Transverse colon (tissue), 4 donors: Measurements from ENCODE around the gene MRPL23. TPM values are rescaled to one million over a fixed set of nuclear protein-coding genes. Genes with fewer than 3 reads are reported as not detected.

ENCODE experiments used
- DNase-seq: peaks from one replicate; pipeline ENCODE4 v3.0.0-alpha.2; 2019
- H3K27ac ChIP-seq, 4 donors: fragments of 200-600 bp; sonication (generic); 2 replicates each; pipeline ENCODE4 v1.5.1; 2016 to 2018; ENCODE audit warnings: inconsistent platforms in 4 of 4
- H3K27me3 ChIP-seq: fragments of 200-600 bp; sonication (generic); 2 replicates; pipeline ENCODE4 v1.5.1; 2017; ENCODE audit warnings: inconsistent platforms
- H3K36me3 ChIP-seq, 4 donors: fragments of 200-600 bp; sonication (generic); 2 replicates each; pipeline ENCODE4 v1.5.1; 2017 to 2019; ENCODE audit warnings: inconsistent platforms in 4 of 4
- H3K4me1 ChIP-seq, 4 donors: fragments of 200-600 bp; sonication (generic); 2 replicates each; pipeline ENCODE4 v1.5.1; 2017 to 2020; ENCODE audit warnings: inconsistent platforms in 4 of 4
- H3K4me3 ChIP-seq, 4 donors: fragments of 200-600 bp; sonication (generic); 1 replicate in 1 of 4; 2 replicates in 3 of 4; pipeline versions ENCODE4 v1.5.1 to v1.6.1; 2017 to 2019; ENCODE audit warnings: inconsistent platforms in 4 of 4
- H3K9me3 ChIP-seq, 2 donors: fragments of 200-600 bp; sonication (generic); 2 replicates each; pipeline ENCODE4 v1.5.1; 2017 to 2019; ENCODE audit warnings: inconsistent platforms in 2 of 2
- EP300 ChIP-seq: sonication (generic); formaldehyde crosslinking; IDR thresholded peaks from one replicate; pipeline ENCODE4 v1.6.1; 2017; ENCODE audit warnings: antibody characterized with exemption, low read depth
- POLR2A ChIP-seq: fragments of 450-650 bp; IDR thresholded peaks from one replicate; pipeline ENCODE4 v1.6.1; 2016; ENCODE audit warnings: antibody characterized with exemption, mild to moderate bottlenecking, moderate library complexity
- POLR2AphosphoS5 ChIP-seq, 3 donors: sonication (generic); formaldehyde crosslinking; IDR thresholded peaks; one replicate each; pipeline ENCODE4 v1.6.1; 2016; ENCODE audit warnings: antibody characterized with exemption in 3 of 3
- WGBS, 2 donors: methylation state at CpG; one replicate each; pipeline ENCODE4 v1.1.5; 2018; ENCODE audit warnings: low coverage in 1 of 2; 5-methylcytosine and 5-hydroxymethylcytosine counted together
- in situ Hi-C, 4 donors: fragments of 200-750 bp; cut with MboI; loops; one replicate each; pipeline versions ENCODE4 v1.15.0 to v1.15.1; 2017; ENCODE audit warnings: low sequenced_read_pairs in 3 of 4, low pct_ligation_motif_present in 1 of 4, low pct_unique_long_range_greater_than_20kb in 1 of 4
- intact Hi-C: fragments of 100-400 bp; cut with DNase I; formaldehyde crosslinking; loops from one replicate; pipeline ENCODE4 v1.15.1; 2023; ENCODE audit warnings: low total_unique reads
- total RNA-seq, 4 donors: library from RNA; depleted of rRNA; stranded (reverse); fragments of >200 nt; gene quantifications; one replicate each; pipeline ENCODE4 v1.1.0, GENCODE V29; 2016
- TF ChIP-seq, protein P1 (sequence below), 5 experiments: fragments of 200-600 bp in 3 of 5; fragments of 450-650 bp in 2 of 5; sonication (generic) in 3 of 5; IDR thresholded peaks; 1 replicate in 2 of 5; 2 replicates in 3 of 5; pipeline ENCODE4 v1.5.1; 2016 to 2017; ENCODE audit warnings: antibody characterized with exemption in 5 of 5, inconsistent platforms in 3 of 5, mild to moderate bottlenecking in 2 of 5, moderate library complexity in 1 of 5

The MRPL23 gene
- total RNA-seq, 4 donors from 2014 or later: 91.7 to 187 (median 127) TPM

GRCh38 chr11:1928891-1929541 lies 18.1 kb upstream of the MRPL23 start:
- Histone ChIP-seq H3K27ac (no peak overlapping the region), H3K9me3 (no peaks in the 10 kb centered on the region), H3K36me3 (no peaks in the 10 kb centered on the region), H3K27me3 (no peaks in the 10 kb centered on the region), H3K4me3 (no peak overlapping the region), H3K4me1 (no peaks in the 10 kb centered on the region)
- WGBS, 2 donors: 73 to 92% methylated on average over 2 to 32 of the region's 35 CpGs
- TF ChIP-seq POLR2AphosphoS5 (IDR thresholded peaks at IDR 0.05) (no peak), EP300 (no peak), POLR2A (no peak)
- TF ChIP-seq, protein P1, sequence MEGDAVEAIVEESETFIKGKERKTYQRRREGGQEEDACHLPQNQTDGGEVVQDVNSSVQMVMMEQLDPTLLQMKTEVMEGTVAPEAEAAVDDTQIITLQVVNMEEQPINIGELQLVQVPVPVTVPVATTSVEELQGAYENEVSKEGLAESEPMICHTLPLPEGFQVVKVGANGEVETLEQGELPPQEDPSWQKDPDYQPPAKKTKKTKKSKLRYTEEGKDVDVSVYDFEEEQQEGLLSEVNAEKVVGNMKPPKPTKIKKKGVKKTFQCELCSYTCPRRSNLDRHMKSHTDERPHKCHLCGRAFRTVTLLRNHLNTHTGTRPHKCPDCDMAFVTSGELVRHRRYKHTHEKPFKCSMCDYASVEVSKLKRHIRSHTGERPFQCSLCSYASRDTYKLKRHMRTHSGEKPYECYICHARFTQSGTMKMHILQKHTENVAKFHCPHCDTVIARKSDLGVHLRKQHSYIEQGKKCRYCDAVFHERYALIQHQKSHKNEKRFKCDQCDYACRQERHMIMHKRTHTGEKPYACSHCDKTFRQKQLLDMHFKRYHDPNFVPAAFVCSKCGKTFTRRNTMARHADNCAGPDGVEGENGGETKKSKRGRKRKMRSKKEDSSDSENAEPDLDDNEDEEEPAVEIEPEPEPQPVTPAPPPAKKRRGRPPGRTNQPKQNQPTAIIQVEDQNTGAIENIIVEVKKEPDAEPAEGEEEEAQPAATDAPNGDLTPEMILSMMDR (IDR thresholded peaks at IDR 0.05): no peak
- intact Hi-C loops: no loop called here
- no peak for DNase-seq
- in situ Hi-C loops: no loop called here

- H3K27ac ChIP-seq: no peak overlapping the region
- H3K4me1 ChIP-seq: no peaks in the 10 kb centered on the region
- no peak for DNase-seq
- H3K36me3 ChIP-seq: no peaks in the 10 kb centered on the region
- H3K27me3 ChIP-seq: no peaks in the 10 kb centered on the region
- no peaks in the 10 kb centered on the region for H3K9me3 ChIP-seq
- TF ChIP-seq POLR2A (no peak), POLR2AphosphoS5 (IDR thresholded peaks at IDR 0.05) (no peak), EP300 (no peak)
- TF ChIP-seq, protein P1 (IDR thresholded peaks at IDR 0.05): no peak
- in situ Hi-C loops (no loop called here), intact Hi-C loops (no loop called here)
- WGBS, 2 donors: 75 to 81% methylated on average over 1 to 25 of the region's 25 CpGs
- H3K4me3 ChIP-seq: no peak overlapping the region
These were observed 17.3 kb upstream of the MRPL23 start for GRCh38 chr11:1929621-1930461.

DNA sequence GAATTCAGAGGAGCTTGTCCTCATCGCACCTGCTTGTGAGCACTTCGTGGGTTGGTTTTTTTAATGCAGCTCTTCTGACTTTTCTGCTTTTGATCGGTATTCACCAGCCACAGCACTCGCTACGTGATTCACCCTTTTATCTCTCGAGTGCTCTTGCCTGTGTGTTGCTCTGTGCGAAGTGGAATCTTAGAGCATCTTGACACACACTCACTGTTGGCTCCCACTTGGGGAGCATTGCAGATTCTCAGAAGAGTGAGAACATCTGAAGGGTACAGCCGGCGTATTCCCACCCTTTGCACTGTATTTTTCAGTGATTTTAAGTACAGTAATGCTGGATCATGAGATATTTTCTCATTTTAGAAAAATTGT lies 16.7 kb upstream of the MRPL23 start:
- H3K4me3 ChIP-seq: no peak overlapping the region
- H3K9me3 ChIP-seq: no peaks in the 10 kb centered on the region
- peak overlapping the region in 1 of 4 donors; percentile 6 for H3K27ac ChIP-seq
- WGBS, 2 donors: 64 to 74% methylated on average over 7 to 9 of the region's 9 CpGs
- in situ Hi-C loops: no loop called here
- intact Hi-C loops: no loop called here
- H3K4me1 ChIP-seq: no peaks in the 10 kb centered on the region
- DNase-seq: no peak
- H3K27me3 ChIP-seq: no peaks in the 10 kb centered on the region
- TF ChIP-seq, protein P1 (IDR thresholded peaks at IDR 0.05): no peak
- TF ChIP-seq POLR2AphosphoS5 (IDR thresholded peaks at IDR 0.05) (no peak), EP300 (no peak), POLR2A (no peak)
- H3K36me3 ChIP-seq: no peaks in the 10 kb centered on the region

GRCh38 chr11:1931341-1932104 lies 15.6 kb upstream of the MRPL23 start:
- Histone ChIP-seq H3K27ac (peak overlapping the region in 1 of 4 donors; percentile 6), H3K36me3 (no peaks in the 10 kb centered on the region), H3K4me1 (no peaks in the 10 kb centered on the region), H3K27me3 (no peaks in the 10 kb centered on the region), H3K9me3 (no peaks in the 10 kb centered on the region), H3K4me3 (no peak overlapping the region)
- 20 to 44% methylated on average over 2 to 18 of the region's 18 CpGs for WGBS, 2 donors
- in situ Hi-C loops: no loop called here
- DNase-seq: no peak
- intact Hi-C loops: no loop called here
- TF ChIP-seq EP300: no peak
- TF ChIP-seq POLR2A: no peak
- TF ChIP-seq, protein P1 (IDR thresholded peaks at IDR 0.05): no peak
- no peak for TF ChIP-seq POLR2AphosphoS5 (IDR thresholded peaks at IDR 0.05)
